Esophagus muscularis mucosa (tissue), 3 donors: ENCODE data around the gene RFTN1.

Source experiments
- EP300 ChIP-seq: sonication (generic); formaldehyde crosslinking; IDR thresholded peaks from one replicate; pipeline ENCODE4 v1.6.1; 2017; ENCODE audit warnings: antibody characterized with exemption
- TF ChIP-seq, protein P1 (sequence below), 3 experiments: fragments of 200-600 bp in 2 of 3; fragments of 450-650 bp in 1 of 3; sonication (generic) in 2 of 3; IDR thresholded peaks; one replicate each; pipeline ENCODE4 v1.5.1; 2017 to 2019; ENCODE audit warnings: antibody characterized with exemption in 3 of 3, mild to moderate bottlenecking in 2 of 3, moderate library complexity in 1 of 3

DNA sequence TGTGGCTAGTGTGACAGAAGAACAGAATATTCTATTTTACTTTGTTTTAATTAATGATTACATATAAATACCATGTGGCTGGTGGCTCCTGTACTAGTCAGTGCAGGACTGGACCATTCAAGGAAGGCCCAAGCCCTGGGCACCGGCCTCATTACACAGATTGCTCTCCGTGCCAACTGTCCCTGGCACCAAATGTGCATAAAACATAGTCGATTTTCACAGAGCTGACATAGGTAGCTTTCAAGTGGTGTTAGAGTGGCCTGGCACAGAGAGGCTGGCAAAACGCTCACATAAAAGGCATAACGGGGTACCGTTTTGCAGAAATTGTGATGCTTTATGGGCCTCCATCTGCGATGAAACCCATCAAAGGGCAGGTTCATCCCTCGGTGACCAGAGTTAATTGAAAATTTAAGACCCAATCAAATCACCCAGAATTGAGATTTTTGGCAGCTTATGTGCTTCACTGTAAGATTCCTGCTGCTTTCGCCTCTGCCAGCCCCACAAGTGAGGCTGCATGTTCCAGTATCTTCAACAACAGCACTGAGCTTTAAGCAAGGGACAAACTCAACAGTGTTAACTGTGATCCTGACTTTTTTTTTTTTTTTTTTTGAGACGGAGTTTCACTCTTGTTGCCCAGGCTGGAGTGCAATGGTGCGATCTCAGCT is 25.9 kb downstream of the RFTN1 start:
- no peak for TF ChIP-seq EP300
- TF ChIP-seq, protein P1, sequence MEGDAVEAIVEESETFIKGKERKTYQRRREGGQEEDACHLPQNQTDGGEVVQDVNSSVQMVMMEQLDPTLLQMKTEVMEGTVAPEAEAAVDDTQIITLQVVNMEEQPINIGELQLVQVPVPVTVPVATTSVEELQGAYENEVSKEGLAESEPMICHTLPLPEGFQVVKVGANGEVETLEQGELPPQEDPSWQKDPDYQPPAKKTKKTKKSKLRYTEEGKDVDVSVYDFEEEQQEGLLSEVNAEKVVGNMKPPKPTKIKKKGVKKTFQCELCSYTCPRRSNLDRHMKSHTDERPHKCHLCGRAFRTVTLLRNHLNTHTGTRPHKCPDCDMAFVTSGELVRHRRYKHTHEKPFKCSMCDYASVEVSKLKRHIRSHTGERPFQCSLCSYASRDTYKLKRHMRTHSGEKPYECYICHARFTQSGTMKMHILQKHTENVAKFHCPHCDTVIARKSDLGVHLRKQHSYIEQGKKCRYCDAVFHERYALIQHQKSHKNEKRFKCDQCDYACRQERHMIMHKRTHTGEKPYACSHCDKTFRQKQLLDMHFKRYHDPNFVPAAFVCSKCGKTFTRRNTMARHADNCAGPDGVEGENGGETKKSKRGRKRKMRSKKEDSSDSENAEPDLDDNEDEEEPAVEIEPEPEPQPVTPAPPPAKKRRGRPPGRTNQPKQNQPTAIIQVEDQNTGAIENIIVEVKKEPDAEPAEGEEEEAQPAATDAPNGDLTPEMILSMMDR (IDR thresholded peaks at IDR 0.05): no peak
